Measurements from ENCODE around the gene HPS1. TPM values are rescaled to one million over a fixed set of nuclear protein-coding genes. Genes with fewer than 3 reads are reported as not detected.
"Not testable (repeated sequence)": the region's sequence is repeated elsewhere in the genome, so short reads cannot be mapped to it uniquely, and the experiment has no call there.

Gene HPS1
- total RNA-seq, 1 experiment from 2014 or later: 41.8 TPM

GRCh38 chr10:98394851-98395440 lies 51.8 kb downstream of the HPS1 start:
- Histone ChIP-seq H3K27me3 (no peaks in the 10 kb centered on the region), H3K4me3 (no peak overlapping the region), H3K9me3 (no peaks in the 10 kb centered on the region), H3K36me3 (no peaks in the 10 kb centered on the region)
- DNase-seq: no peak

GRCh38 chr10:98391578-98391991 lies 55.1 kb downstream of the HPS1 start:
- peak; percentile 94 for DNase-seq
- Histone ChIP-seq H3K27me3 (no peaks in the 10 kb centered on the region), H3K4me3 (no peak overlapping the region), H3K9me3 (no peaks in the 10 kb centered on the region), H3K36me3 (no peaks in the 10 kb centered on the region)

GRCh38 chr10:98391065-98391464 lies 55.7 kb downstream of the HPS1 start:
- Histone ChIP-seq H3K36me3 (no peaks in the 10 kb centered on the region), H3K4me3 (no peak overlapping the region), H3K9me3 (no peaks in the 10 kb centered on the region), H3K27me3 (no peaks in the 10 kb centered on the region)
- no peak for DNase-seq

GRCh38 chr10:98390406-98390805 lies 56.3 kb downstream of the HPS1 start:
- Histone ChIP-seq H3K9me3 (no peaks in the 10 kb centered on the region), H3K27me3 (no peaks in the 10 kb centered on the region), H3K4me3 (no peak overlapping the region), H3K36me3 (no peaks in the 10 kb centered on the region)
- DNase-seq: no peak

- no peaks in the 10 kb centered on the region for H3K27me3 ChIP-seq
- DNase-seq: no peak
Measured at GRCh38 chr10:98389398-98389797, 57.3 kb downstream of the HPS1 start.

GRCh38 chr10:98388101-98388655 lies 58.6 kb downstream of the HPS1 start:
- no peaks in the 10 kb centered on the region for H3K9me3 ChIP-seq
- no peaks in the 10 kb centered on the region for H3K27me3 ChIP-seq
- no peak for DNase-seq
- H3K4me3 ChIP-seq: no peak overlapping the region
- no peaks in the 10 kb centered on the region for H3K36me3 ChIP-seq

More at GRCh38 chr10:98389398-98389797, 57.3 kb downstream of the HPS1 start:
- H3K4me3 ChIP-seq: no peak overlapping the region
- H3K36me3 ChIP-seq: no peaks in the 10 kb centered on the region
- no peaks in the 10 kb centered on the region for H3K9me3 ChIP-seq

GRCh38 chr10:98384531-98385133 lies 62.1 kb downstream of the HPS1 start:
- H3K9me3 ChIP-seq: no peaks in the 10 kb centered on the region
- no peak for DNase-seq
- H3K36me3 ChIP-seq: peaks cover 2% of the 10 kb centered on the region; the same call in 1 of the 2 replicates
- H3K27me3 ChIP-seq: no peaks in the 10 kb centered on the region
- no peak overlapping the region for H3K4me3 ChIP-seq

GRCh38 chr10:98383869-98384268 lies 62.9 kb downstream of the HPS1 start:
- no peak for DNase-seq
- Histone ChIP-seq H3K36me3 (peaks cover 2% of the 10 kb centered on the region; the same call in 1 of the 2 replicates), H3K9me3 (no peaks in the 10 kb centered on the region), H3K4me3 (no peak overlapping the region), H3K27me3 (no peaks in the 10 kb centered on the region)

- not testable (repeated sequence) for H3K9me3 ChIP-seq, H3K27me3 ChIP-seq, H3K4me3 ChIP-seq, H3K36me3 ChIP-seq
- DNase-seq: peak; percentile 80
Measured at GRCh38 chr10:98383134-98383667, 63.5 kb downstream of the HPS1 start.

GRCh38 chr10:98382691-98383101 lies 64.0 kb downstream of the HPS1 start:
- Histone ChIP-seq H3K4me3 (no peak overlapping the region), H3K36me3 (peaks cover 2% of the 10 kb centered on the region; the same call in 1 of the 2 replicates), H3K9me3 (peaks cover 2% of the 10 kb centered on the region; the same call in 1 of the 2 replicates), H3K27me3 (no peaks in the 10 kb centered on the region)
- DNase-seq: no peak

- no peaks in the 10 kb centered on the region for H3K27me3 ChIP-seq
- no peak for DNase-seq
- no peak overlapping the region for H3K4me3 ChIP-seq
- H3K36me3 ChIP-seq: peaks cover 2% of the 10 kb centered on the region; the same call in 1 of the 2 replicates
- peaks cover 2% of the 10 kb centered on the region; the same call in 1 of the 2 replicates for H3K9me3 ChIP-seq
Measured at GRCh38 chr10:98380493-98381339, 66.0 kb downstream of the HPS1 start.

GRCh38 chr10:98378722-98379121 lies 68.0 kb downstream of the HPS1 start:
- H3K27me3 ChIP-seq: no peaks in the 10 kb centered on the region
- H3K9me3 ChIP-seq: peaks cover 2% of the 10 kb centered on the region; the same call in 1 of the 2 replicates
- peaks cover 2% of the 10 kb centered on the region; the same call in 1 of the 2 replicates for H3K36me3 ChIP-seq
- no peak overlapping the region for H3K4me3 ChIP-seq
- DNase-seq: peak; percentile 34

- Histone ChIP-seq H3K9me3 (peaks cover 2% of the 10 kb centered on the region; the same call in 1 of the 2 replicates), H3K4me3 (no peak overlapping the region), H3K27me3 (no peaks in the 10 kb centered on the region), H3K36me3 (no peaks in the 10 kb centered on the region)
- DNase-seq: no peak
Measured at GRCh38 chr10:98377536-98377935, 69.2 kb downstream of the HPS1 start.

GRCh38 chr10:98377001-98377400 lies 69.7 kb downstream of the HPS1 start:
- Histone ChIP-seq H3K36me3 (no peaks in the 10 kb centered on the region), H3K4me3 (no peak overlapping the region), H3K27me3 (no peaks in the 10 kb centered on the region), H3K9me3 (peaks cover 2% of the 10 kb centered on the region; the same call in 1 of the 2 replicates)
- no peak for DNase-seq

- DNase-seq: peak; percentile 22
- H3K27me3 ChIP-seq: no peaks in the 10 kb centered on the region
- H3K4me3 ChIP-seq: no peak overlapping the region
- peaks cover 2% of the 10 kb centered on the region; the same call in 1 of the 2 replicates for H3K9me3 ChIP-seq
- H3K36me3 ChIP-seq: no peaks in the 10 kb centered on the region
Measured at GRCh38 chr10:98376485-98376884, 70.2 kb downstream of the HPS1 start.

- Histone ChIP-seq H3K9me3 (peaks cover 2% of the 10 kb centered on the region; the same call in 1 of the 2 replicates), H3K27me3 (no peaks in the 10 kb centered on the region), H3K36me3 (no peaks in the 10 kb centered on the region), H3K4me3 (no peak overlapping the region)
- peak; percentile 68 for DNase-seq
Measured at GRCh38 chr10:98374217-98374985, 72.3 kb downstream of the HPS1 start.
